H1 (cell line): ENCODE results near the gene ZYG11B. TPM values are rescaled to one million over a fixed set of nuclear protein-coding genes. Genes with fewer than 3 reads are reported as not detected.

Experiments
- SAP30 ChIP-seq: fragments of 300-600 bp; sonication (generic); IDR thresholded peaks from 2 replicates; pipeline ENCODE4 v1.7.1; 2012; ENCODE audit warnings: low read length, moderate library complexity, mild to moderate bottlenecking, inconsistent platforms; ENCODE audit not compliant: insufficient read depth, insufficient replicate concordance
- polyA plus RNA-seq, 7 experiments: library from polyadenylated mRNA; depleted of rRNA in 3 of 7; stranded (reverse) in 5 of 7; unstranded in 2 of 7; fragments of >200 nt in 5 of 7; fragments of 200-250 nt in 2 of 7; gene quantifications; 1 replicate in 5 of 7; 2 replicates in 1 of 7; 4 replicates in 1 of 7; pipeline versions ENCODE4 v1.2.1 to v1.2.3, GENCODE V29; 2011 to 2013; ENCODE audit warnings: missing spikeins in 2 of 7, mixed read lengths in 2 of 7
- total RNA-seq: library from RNA; stranded (reverse); fragmentation: NEBNext Ultra II Directional; extraction: Animal tissue kit (Norgen Biotek cat#: 25700); gene quantifications from 2 replicates; pipeline ENCODE4 v1.2.1, GENCODE V29; 2021

ZYG11B gene
- total and polyA plus RNA-seq, 2 of the 8 experiments (the other 6 are each of a cell fraction or from before 2014, with no cell fraction given): 4.4 to 20.9 TPM

GRCh38 chr1:52706136-52706670, 20.1 kb upstream of the ZYG11B start (continued):
- no peak for TF ChIP-seq SAP30
